Measurements from ENCODE around the gene IL12A.

IL12A gene

GRCh38 chr3:160018959-160019358, 30.3 kb downstream of the IL12A start:
- DNase-seq (ENCODE audit: low read depth in 1 of 2, low spot score in 1 of 2) = peak in 1 of 2 experiments; percentile 63
- no peak for TF ChIP-seq JUND (IDR thresholded peaks at IDR 0.05; ENCODE audit: low read depth)
- in situ Hi-C loops (cut with HindIII; ENCODE audit: low pct_unique_long_range_greater_than_20kb, low sequenced_read_pairs) = no loop called here

DNA sequence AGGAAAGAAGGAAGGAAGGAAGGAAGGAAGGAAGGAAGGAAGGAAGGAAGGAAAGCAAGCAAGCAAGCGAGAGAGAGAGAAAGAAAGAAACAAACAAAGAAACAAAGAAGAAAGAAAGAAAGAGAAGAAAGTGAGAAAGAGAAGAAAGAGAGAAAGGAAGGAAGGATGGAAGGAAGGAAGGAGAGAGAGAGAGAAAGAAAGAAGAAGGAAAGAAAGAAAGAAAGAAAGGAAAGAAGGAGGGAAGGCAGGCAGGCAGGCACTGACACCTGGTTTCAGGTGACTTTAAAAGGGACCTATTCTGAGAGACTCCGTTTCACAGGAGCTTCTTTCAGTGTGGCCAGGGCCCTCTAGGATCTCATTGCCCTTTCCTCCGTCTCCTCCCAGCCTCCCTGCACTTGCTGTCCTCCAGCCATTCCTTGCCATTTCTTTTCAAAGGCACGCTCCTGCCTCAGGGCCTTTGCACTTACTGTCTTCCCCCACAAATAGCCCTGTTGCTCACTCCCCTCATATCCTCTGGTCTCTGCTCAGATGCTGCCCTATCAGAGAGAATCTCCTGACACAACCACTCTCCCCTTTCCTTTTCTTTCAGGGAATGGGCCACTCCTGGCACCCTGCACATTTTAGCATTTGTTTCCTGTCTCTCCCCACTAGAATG, 31.5 kb downstream of the IL12A start:
- in situ Hi-C loops (cut with HindIII; ENCODE audit: low pct_unique_long_range_greater_than_20kb, low sequenced_read_pairs) = no loop called here
- DNase-seq (ENCODE audit: low read depth in 1 of 2, low spot score in 1 of 2) = no peak
- no peak for TF ChIP-seq JUND (IDR thresholded peaks at IDR 0.05; ENCODE audit: low read depth)

DNA sequence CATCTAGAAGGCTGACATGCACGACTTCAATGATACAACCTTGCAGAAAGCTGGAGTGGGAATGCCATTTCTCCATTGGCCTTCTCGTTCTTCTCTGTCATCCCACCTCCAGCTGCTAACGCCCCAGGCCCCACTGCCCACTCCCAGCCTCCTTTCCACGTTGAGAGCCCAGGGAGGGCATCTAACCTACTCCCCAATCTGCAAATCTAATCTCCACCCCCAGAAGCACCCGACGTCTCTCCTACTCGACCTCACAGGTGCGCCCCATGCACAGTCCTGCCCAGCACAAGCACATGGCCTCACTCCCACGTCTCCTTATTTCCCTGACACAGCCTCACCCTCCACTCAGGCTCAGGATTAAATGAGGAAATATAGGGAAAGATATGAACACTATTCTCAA, 33.4 kb downstream of the IL12A start:
- no peak for TF ChIP-seq JUND (IDR thresholded peaks at IDR 0.05; ENCODE audit: low read depth)
- in situ Hi-C loops (cut with HindIII; ENCODE audit: low pct_unique_long_range_greater_than_20kb, low sequenced_read_pairs) = no loop called here
- no peak for DNase-seq (ENCODE audit: low read depth in 1 of 2, low spot score in 1 of 2)

GRCh38 chr3:160023476-160023875, 34.8 kb downstream of the IL12A start:
- DNase-seq (ENCODE audit: low read depth in 1 of 2, low spot score in 1 of 2) = no peak
- in situ Hi-C loops (cut with HindIII; ENCODE audit: low pct_unique_long_range_greater_than_20kb, low sequenced_read_pairs) = no loop called here
- no peak for TF ChIP-seq JUND (IDR thresholded peaks at IDR 0.05; ENCODE audit: low read depth)

DNA sequence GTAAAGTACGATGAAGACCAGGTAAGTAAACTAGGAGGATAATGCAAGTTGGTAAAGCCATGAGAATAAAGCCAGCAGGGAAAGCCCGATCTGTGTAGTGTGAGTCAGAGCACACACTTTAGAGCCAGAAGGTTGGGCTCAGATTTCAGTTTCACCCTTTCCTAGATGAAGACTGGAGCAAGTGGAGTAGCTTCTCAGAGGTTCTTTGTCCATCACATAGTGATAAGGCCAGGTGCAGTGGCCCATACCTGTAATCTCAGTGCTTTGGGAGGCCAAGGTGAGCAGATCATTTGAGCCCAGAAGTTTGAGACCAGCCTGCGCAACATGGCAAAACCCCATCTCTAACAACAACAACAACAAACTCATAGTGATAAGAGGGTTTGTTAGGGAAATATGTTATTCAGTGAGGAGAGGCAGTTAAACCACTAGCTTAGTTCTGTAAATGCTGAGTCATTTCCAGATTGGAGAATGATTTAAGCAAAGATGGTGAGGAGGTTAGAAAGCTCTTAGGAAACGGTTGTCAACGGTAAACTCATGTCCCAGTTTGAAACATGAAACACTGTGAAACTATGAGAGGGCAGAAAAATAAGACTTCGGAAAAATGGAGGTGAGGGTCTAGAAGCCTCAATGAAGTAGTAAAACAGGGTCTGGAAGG, 39.0 kb downstream of the IL12A start:
- no peak for DNase-seq (ENCODE audit: low read depth in 1 of 2, low spot score in 1 of 2)
- in situ Hi-C loops (cut with HindIII; ENCODE audit: low pct_unique_long_range_greater_than_20kb, low sequenced_read_pairs) = no loop called here
- TF ChIP-seq JUND (IDR thresholded peaks at IDR 0.05; ENCODE audit: low read depth) = no peak

DNA sequence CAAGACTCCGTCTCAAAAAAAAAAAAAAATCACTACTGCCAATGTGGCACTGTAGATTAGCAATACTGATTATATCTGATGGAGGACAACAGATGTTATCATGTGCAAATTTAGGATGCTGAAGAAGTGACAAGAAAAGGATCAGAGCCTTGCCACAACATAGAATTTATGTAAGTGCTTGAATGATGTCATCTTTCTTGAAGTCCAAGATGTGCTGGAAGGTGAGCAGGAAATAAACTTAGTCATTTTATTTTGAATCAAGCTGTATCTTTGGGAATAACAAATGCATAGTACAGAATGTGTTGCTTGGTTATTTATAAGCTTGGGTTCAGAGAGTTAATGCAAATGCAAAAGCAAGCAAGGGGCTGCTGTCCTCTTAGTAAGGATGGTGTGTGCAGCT, 47.1 kb downstream of the IL12A start:
- DNase-seq (ENCODE audit: low read depth in 1 of 2, low spot score in 1 of 2) = no peak
- no peak for TF ChIP-seq JUND (IDR thresholded peaks at IDR 0.05; ENCODE audit: low read depth)
- in situ Hi-C loops (cut with HindIII; ENCODE audit: low pct_unique_long_range_greater_than_20kb, low sequenced_read_pairs) = no loop called here

DNA sequence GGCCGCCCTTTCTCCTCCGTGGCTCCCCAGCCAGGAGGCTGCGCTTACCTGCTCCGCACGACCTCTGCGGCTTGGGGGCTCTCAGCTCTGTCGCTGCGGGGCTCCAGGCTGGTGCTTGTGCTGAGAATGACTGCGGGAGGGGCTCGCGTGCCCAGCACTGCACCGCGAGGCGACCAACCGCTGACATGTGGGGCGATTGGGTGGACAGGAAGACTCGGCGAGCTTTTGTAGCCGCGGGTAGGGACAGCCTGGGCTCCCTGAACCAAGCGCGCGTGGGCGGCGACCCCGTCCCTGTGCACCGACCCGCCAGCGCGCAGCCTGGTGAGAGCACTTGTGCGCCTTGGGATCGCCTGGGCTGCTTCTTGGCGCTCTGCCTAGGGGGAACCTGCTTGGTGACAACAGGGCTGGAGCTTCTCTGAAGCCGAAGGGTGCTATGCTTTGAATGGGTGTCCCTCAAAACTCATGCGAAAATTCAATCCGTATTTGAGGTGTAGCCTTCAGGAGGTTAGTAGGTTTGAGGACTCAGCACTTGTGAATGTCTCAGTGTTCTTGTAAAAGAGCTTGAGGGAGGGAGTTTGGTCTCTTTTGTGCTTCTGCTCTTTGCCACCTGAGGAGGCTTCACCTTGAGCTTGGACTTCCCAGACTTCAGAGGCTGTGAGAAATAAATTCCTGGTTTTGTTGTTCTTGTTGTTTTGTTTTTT, 50.4 kb downstream of the IL12A start:
- in situ Hi-C loops (cut with HindIII; ENCODE audit: low pct_unique_long_range_greater_than_20kb, low sequenced_read_pairs) = no loop called here
- DNase-seq (ENCODE audit: low read depth in 1 of 2, low spot score in 1 of 2) = peak; percentile 56 to 81
- TF ChIP-seq JUND (IDR thresholded peaks at IDR 0.05; ENCODE audit: low read depth) = no peak

GRCh38 chr3:160040181-160040580, 51.5 kb downstream of the IL12A start:
- no peak for DNase-seq (ENCODE audit: low read depth in 1 of 2, low spot score in 1 of 2)
- in situ Hi-C loops (cut with HindIII; ENCODE audit: low pct_unique_long_range_greater_than_20kb, low sequenced_read_pairs) = no loop called here
- TF ChIP-seq JUND (IDR thresholded peaks at IDR 0.05; ENCODE audit: low read depth) = no peak

- no peak for TF ChIP-seq JUND (IDR thresholded peaks at IDR 0.05; ENCODE audit: low read depth)
- in situ Hi-C loops (cut with HindIII; ENCODE audit: low pct_unique_long_range_greater_than_20kb, low sequenced_read_pairs) = no loop called here
- no peak for DNase-seq (ENCODE audit: low read depth in 1 of 2, low spot score in 1 of 2)
Measured at GRCh38 chr3:160041465-160041864, 52.8 kb downstream of the IL12A start.

GRCh38 chr3:160044121-160044520, 55.5 kb downstream of the IL12A start:
- DNase-seq (ENCODE audit: low read depth in 1 of 2, low spot score in 1 of 2) = no peak
- in situ Hi-C loops (cut with HindIII; ENCODE audit: low pct_unique_long_range_greater_than_20kb, low sequenced_read_pairs) = no loop called here
- no peak for TF ChIP-seq JUND (IDR thresholded peaks at IDR 0.05; ENCODE audit: low read depth)

Data from T47D (cell line).